ENCODE measurements around the gene HERC4. TPM values are rescaled to one million over a fixed set of nuclear protein-coding genes. Genes with fewer than 3 reads are reported as not detected.

Gene HERC4
- total and polyA plus RNA-seq, 2 donors (not counting 1 experiment from before 2014, with no cell fraction given): 53.1 to 140 TPM

DNA sequence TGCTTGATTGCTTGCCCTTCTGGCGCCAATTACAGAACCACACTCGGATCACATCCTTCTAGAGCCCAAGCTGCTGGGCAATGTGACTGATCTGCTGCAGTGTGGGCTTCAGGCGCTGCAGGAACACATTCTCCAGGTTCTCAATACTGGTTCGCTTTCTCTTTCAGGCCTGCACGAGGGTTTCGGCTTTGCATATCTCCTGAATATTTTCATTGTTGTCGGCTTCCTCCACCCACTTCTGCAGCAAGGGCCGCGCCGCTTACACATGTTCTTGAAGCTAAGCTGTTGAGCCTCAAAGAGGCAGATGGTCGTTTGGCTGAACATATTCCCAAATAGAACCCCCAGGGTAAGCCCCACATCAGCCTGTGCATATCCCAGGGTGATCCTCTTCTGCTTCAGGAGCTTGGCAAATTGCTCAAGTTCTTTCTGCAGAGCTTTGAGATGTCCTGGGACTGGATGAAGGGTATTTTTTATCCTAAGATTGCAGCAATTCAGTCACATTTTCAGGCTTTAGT lies 64.6 kb downstream of the HERC4 start:
- Histone ChIP-seq H3K9ac (ENCODE audit: insufficient read depth, low read length) (no peak overlapping the region), H2AFZ (ENCODE audit: low read length) (no peak overlapping the region), H3K4me2 (ENCODE audit: extremely low read depth, insufficient read depth, low read length) (no peak overlapping the region), H3K27me3 (ENCODE audit: control insufficient read depth, insufficient read depth, low read length) (no peaks in the 10 kb centered on the region), H3K36me3 (ENCODE audit: control insufficient read depth, insufficient read depth, low read length) (peaks cover 8% of the 10 kb centered on the region), H3K4me3 (replicated peaks in 1 of 4; ENCODE audit: control extremely low read depth in 1 of 4, insufficient read depth in 1 of 4, low read depth in 3 of 4, low read length in 4 of 4) (no peak overlapping the region), H4K20me1 (ENCODE audit: control insufficient read depth, extremely low read depth, insufficient read depth, low read length) (no peaks in the 10 kb centered on the region), H3K79me2 (ENCODE audit: control insufficient read depth, insufficient read depth, low read length) (peaks cover 3% of the 10 kb centered on the region), H3K27ac (ENCODE audit: insufficient read depth, low read length) (no peak overlapping the region), H3K9me3 (ENCODE audit: control insufficient read depth, insufficient read depth, low read depth, low read length) (no peaks in the 10 kb centered on the region), H3K4me1 (ENCODE audit: control insufficient read depth, extremely low read depth, insufficient read depth, low read length) (no peaks in the 10 kb centered on the region)
- TF ChIP-seq, protein P1, sequence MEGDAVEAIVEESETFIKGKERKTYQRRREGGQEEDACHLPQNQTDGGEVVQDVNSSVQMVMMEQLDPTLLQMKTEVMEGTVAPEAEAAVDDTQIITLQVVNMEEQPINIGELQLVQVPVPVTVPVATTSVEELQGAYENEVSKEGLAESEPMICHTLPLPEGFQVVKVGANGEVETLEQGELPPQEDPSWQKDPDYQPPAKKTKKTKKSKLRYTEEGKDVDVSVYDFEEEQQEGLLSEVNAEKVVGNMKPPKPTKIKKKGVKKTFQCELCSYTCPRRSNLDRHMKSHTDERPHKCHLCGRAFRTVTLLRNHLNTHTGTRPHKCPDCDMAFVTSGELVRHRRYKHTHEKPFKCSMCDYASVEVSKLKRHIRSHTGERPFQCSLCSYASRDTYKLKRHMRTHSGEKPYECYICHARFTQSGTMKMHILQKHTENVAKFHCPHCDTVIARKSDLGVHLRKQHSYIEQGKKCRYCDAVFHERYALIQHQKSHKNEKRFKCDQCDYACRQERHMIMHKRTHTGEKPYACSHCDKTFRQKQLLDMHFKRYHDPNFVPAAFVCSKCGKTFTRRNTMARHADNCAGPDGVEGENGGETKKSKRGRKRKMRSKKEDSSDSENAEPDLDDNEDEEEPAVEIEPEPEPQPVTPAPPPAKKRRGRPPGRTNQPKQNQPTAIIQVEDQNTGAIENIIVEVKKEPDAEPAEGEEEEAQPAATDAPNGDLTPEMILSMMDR (conservative IDR thresholded peaks at IDR 0.05 in 1 of 2, IDR thresholded peaks at IDR 0.05 in 1 of 2; ENCODE audit: low read depth in 1 of 2, low read length in 2 of 2): no peak
- no peak for TF ChIP-seq EZH2 (IDR thresholded peaks at IDR 0.05; ENCODE audit: low read length, missing control alignments)
- no peak for DNase-seq (ENCODE audit: low read depth in 2 of 2)

GRCh38 chr10:68007356-68007755 lies 67.7 kb downstream of the HERC4 start:
- no peaks in the 10 kb centered on the region for H3K4me1 ChIP-seq (ENCODE audit: control insufficient read depth, extremely low read depth, insufficient read depth, low read length)
- no peaks in the 10 kb centered on the region for H3K27me3 ChIP-seq (ENCODE audit: control insufficient read depth, insufficient read depth, low read length)
- H4K20me1 ChIP-seq (ENCODE audit: control insufficient read depth, extremely low read depth, insufficient read depth, low read length): no peaks in the 10 kb centered on the region
- no peak overlapping the region for H3K4me2 ChIP-seq (ENCODE audit: extremely low read depth, insufficient read depth, low read length)
- H3K4me3 ChIP-seq (replicated peaks in 1 of 4; ENCODE audit: control extremely low read depth in 1 of 4, insufficient read depth in 1 of 4, low read depth in 3 of 4, low read length in 4 of 4): no peak overlapping the region
- no peak for DNase-seq (ENCODE audit: low read depth in 2 of 2)
- TF ChIP-seq, protein P1 (conservative IDR thresholded peaks at IDR 0.05 in 1 of 2, IDR thresholded peaks at IDR 0.05 in 1 of 2; ENCODE audit: low read depth in 1 of 2, low read length in 2 of 2): no peak
- no peak for TF ChIP-seq EZH2 (IDR thresholded peaks at IDR 0.05; ENCODE audit: low read length, missing control alignments)
- no peaks in the 10 kb centered on the region for H3K79me2 ChIP-seq (ENCODE audit: control insufficient read depth, insufficient read depth, low read length)
- no peak overlapping the region for H2AFZ ChIP-seq (ENCODE audit: low read length)
- H3K36me3 ChIP-seq (ENCODE audit: control insufficient read depth, insufficient read depth, low read length): peaks cover 6% of the 10 kb centered on the region
- H3K9ac ChIP-seq (ENCODE audit: insufficient read depth, low read length): no peak overlapping the region
- H3K27ac ChIP-seq (ENCODE audit: insufficient read depth, low read length): no peak overlapping the region
- H3K9me3 ChIP-seq (ENCODE audit: control insufficient read depth, insufficient read depth, low read depth, low read length): no peaks in the 10 kb centered on the region

- Histone ChIP-seq H3K4me3 (replicated peaks in 1 of 4; ENCODE audit: control extremely low read depth in 1 of 4, insufficient read depth in 1 of 4, low read depth in 3 of 4, low read length in 4 of 4) (no peak overlapping the region), H3K27me3 (ENCODE audit: control insufficient read depth, insufficient read depth, low read length) (no peaks in the 10 kb centered on the region), H3K36me3 (ENCODE audit: control insufficient read depth, insufficient read depth, low read length) (peaks cover 4% of the 10 kb centered on the region), H4K20me1 (ENCODE audit: control insufficient read depth, extremely low read depth, insufficient read depth, low read length) (no peaks in the 10 kb centered on the region), H3K27ac (ENCODE audit: insufficient read depth, low read length) (no peak overlapping the region), H2AFZ (ENCODE audit: low read length) (no peak overlapping the region), H3K4me2 (ENCODE audit: extremely low read depth, insufficient read depth, low read length) (no peak overlapping the region), H3K9ac (ENCODE audit: insufficient read depth, low read length) (no peak overlapping the region), H3K79me2 (ENCODE audit: control insufficient read depth, insufficient read depth, low read length) (no peaks in the 10 kb centered on the region), H3K4me1 (ENCODE audit: control insufficient read depth, extremely low read depth, insufficient read depth, low read length) (no peaks in the 10 kb centered on the region), H3K9me3 (ENCODE audit: control insufficient read depth, insufficient read depth, low read depth, low read length) (no peaks in the 10 kb centered on the region)
- DNase-seq (ENCODE audit: low read depth in 2 of 2): no peak
- no peak for TF ChIP-seq EZH2 (IDR thresholded peaks at IDR 0.05; ENCODE audit: low read length, missing control alignments)
- TF ChIP-seq, protein P1 (conservative IDR thresholded peaks at IDR 0.05 in 1 of 2, IDR thresholded peaks at IDR 0.05 in 1 of 2; ENCODE audit: low read depth in 1 of 2, low read length in 2 of 2): no peak
Measured at GRCh38 chr10:68001539-68001938, 73.5 kb downstream of the HERC4 start.

All from fibroblast of lung (primary cell).